Pancreas (tissue), 10 donors: Measurements from ENCODE around the gene PHLPP2. TPM values are rescaled to one million over a fixed set of nuclear protein-coding genes. Genes with fewer than 3 reads are reported as not detected.

Experiments used
- ATAC-seq, 4 donors: fragments of 200-7000 bp; cut with Tn5 transposase; one replicate each; pipeline versions ENCODE4 v1.8.0 to v1.9.1; 2020; ENCODE audit warnings: mild to moderate bottlenecking in 4 of 4, moderate library complexity in 4 of 4
- DNase-seq, 6 donors: peaks; one replicate each; pipeline ENCODE4 v3.0.0-alpha.2; 2020
- FAIRE-seq: peaks from 2 replicates; lab custom pipeline; 2012; peaks lifted over from hg19 to GRCh38; lab: Jason Lieb, UNC
- H3K27ac ChIP-seq, 4 donors: fragments of 200-600 bp; sonication (generic); 1 replicate in 3 of 4; 2 replicates in 1 of 4; pipeline versions ENCODE4 v1.5.0 to v1.8.0; 2020
- H3K27me3 ChIP-seq, 4 donors: fragments of 200-600 bp; one replicate each; pipeline ENCODE4 v1.8.0; 2021
- H3K36me3 ChIP-seq, 3 donors: fragments of 200-600 bp; sonication (generic) in 1 of 3; one replicate each; pipeline versions ENCODE4 v1.5.0 to v1.8.0; 2020 to 2021
- H3K4me1 ChIP-seq, 3 donors: fragments of 200-600 bp; one replicate each; pipeline ENCODE4 v1.8.0; 2021
- H3K4me3 ChIP-seq, 4 donors: fragments of 200-600 bp; sonication (generic) in 2 of 4; one replicate each; pipeline versions ENCODE4 v1.5.0 to v1.8.0; 2020 to 2021
- H3K9me3 ChIP-seq, 4 donors: fragments of 200-600 bp; one replicate each; pipeline ENCODE4 v1.8.0; 2021
- WGBS, 2 donors: extraction: QIAGEN DNeasy Blood & Tissue Kit; methylation state at CpG; one replicate each; pipeline ENCODE4 v1.1.7; 2013; 5-methylcytosine and 5-hydroxymethylcytosine counted together
- intact Hi-C, 3 donors: fragments of 100-400 bp; cut with DNase I; formaldehyde crosslinking; loops; one replicate each; pipeline versions ENCODE4 v1.11.1 to v1.14.2; 2022
- polyA plus RNA-seq, 2 donors: library from polyadenylated mRNA; stranded (reverse); fragments of 200-250 nt; gene quantifications; one replicate each; pipeline ENCODE4 v1.2.3, GENCODE V29; 2013
- total RNA-seq, 6 donors: library from RNA; stranded (reverse); fragmentation: NEBNext Ultra II Directional in 4 of 6; extraction: Animal tissue kit (Norgen Biotek cat#: 25700) in 4 of 6; gene quantifications; one replicate each; pipeline versions ENCODE4 v1.2.1 to v1.2.4, GENCODE V29; 2021 to 2023
- TF ChIP-seq, protein P1 (sequence below), 4 donors: fragments of 200-600 bp; sonication (generic) in 3 of 4; IDR thresholded peaks; one replicate each; pipeline versions ENCODE4 v1.5.0 to v1.8.0; 2021; ENCODE audit warnings: antibody characterized with exemption in 4 of 4
- donor health status: healthy with polysubstance abuse.
- donor health status: DM: no; HTN: no; CAD: no; lungs with moderate emphysema.
- donor health status: DM: no; HTN: no; CAD: no.
- donor health status: control.
- donor health status: control.
- donor health status: Bipolar disorder and iron deficiency.
- donor health status: DM: yes; HTN: yes; CAD: no.
- donor health status: DM: no; HTN: no; CAD: no.
- donor health status: DM: no; HTN: no; CAD: no.
- donor health status: DM: yes; HTN: yes; CAD: no.

Gene PHLPP2
- total and polyA plus RNA-seq, 8 donors = 1.3 to 4.6 (median 2.8) TPM

DNA sequence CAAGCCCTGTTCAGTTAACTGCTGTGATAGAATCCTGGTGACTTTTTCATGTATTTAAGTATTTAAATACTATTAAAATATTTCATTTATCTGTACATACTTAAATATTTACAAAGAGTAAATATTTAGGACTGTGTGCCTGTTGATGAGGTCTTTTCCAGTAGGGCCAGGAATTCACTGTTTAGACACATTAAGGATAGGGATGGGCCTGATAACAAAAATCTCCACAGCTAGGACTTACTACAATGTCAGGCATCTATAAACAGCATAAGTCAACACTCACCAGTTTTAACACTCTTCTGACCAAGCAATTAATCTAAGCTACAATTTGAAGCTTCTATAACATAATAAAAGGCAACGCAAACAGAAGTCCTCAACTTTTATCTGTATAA is 50.9 kb downstream of the PHLPP2 start:
- TF ChIP-seq, protein P1, sequence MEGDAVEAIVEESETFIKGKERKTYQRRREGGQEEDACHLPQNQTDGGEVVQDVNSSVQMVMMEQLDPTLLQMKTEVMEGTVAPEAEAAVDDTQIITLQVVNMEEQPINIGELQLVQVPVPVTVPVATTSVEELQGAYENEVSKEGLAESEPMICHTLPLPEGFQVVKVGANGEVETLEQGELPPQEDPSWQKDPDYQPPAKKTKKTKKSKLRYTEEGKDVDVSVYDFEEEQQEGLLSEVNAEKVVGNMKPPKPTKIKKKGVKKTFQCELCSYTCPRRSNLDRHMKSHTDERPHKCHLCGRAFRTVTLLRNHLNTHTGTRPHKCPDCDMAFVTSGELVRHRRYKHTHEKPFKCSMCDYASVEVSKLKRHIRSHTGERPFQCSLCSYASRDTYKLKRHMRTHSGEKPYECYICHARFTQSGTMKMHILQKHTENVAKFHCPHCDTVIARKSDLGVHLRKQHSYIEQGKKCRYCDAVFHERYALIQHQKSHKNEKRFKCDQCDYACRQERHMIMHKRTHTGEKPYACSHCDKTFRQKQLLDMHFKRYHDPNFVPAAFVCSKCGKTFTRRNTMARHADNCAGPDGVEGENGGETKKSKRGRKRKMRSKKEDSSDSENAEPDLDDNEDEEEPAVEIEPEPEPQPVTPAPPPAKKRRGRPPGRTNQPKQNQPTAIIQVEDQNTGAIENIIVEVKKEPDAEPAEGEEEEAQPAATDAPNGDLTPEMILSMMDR (IDR thresholded peaks at IDR 0.05) = no peak
- no peak overlapping the region for H3K4me3 ChIP-seq
- H3K36me3 ChIP-seq = peaks cover 0 to 10% (median 0%) of the 10 kb centered on the region in 3 donors
- FAIRE-seq (no peak), DNase-seq (no peak), ATAC-seq (no peak)
- intact Hi-C loops = no loop called here
- WGBS, 2 donors = 96 to 98% methylated on average over 1 of the region's 1 CpG
- H3K9me3 ChIP-seq = no peaks in the 10 kb centered on the region
- H3K27me3 ChIP-seq = no peaks in the 10 kb centered on the region
- no peaks in the 10 kb centered on the region for H3K4me1 ChIP-seq
- no peak overlapping the region for H3K27ac ChIP-seq

GRCh38 chr16:71672803-71673581 is 51.5 kb downstream of the PHLPP2 start:
- no peaks in the 10 kb centered on the region for H3K4me1 ChIP-seq
- WGBS, 2 donors = 95% methylated on average over 5 of the region's 5 CpGs
- TF ChIP-seq, protein P1 (IDR thresholded peaks at IDR 0.05) = no peak
- peaks cover 0 to 8% (median 0%) of the 10 kb centered on the region in 3 donors for H3K36me3 ChIP-seq
- DNase-seq (no peak), FAIRE-seq (no peak), ATAC-seq (no peak)
- no peak overlapping the region for H3K27ac ChIP-seq
- H3K4me3 ChIP-seq = no peak overlapping the region
- no peaks in the 10 kb centered on the region for H3K27me3 ChIP-seq
- H3K9me3 ChIP-seq = no peaks in the 10 kb centered on the region
- intact Hi-C loops = no loop called here

DNA sequence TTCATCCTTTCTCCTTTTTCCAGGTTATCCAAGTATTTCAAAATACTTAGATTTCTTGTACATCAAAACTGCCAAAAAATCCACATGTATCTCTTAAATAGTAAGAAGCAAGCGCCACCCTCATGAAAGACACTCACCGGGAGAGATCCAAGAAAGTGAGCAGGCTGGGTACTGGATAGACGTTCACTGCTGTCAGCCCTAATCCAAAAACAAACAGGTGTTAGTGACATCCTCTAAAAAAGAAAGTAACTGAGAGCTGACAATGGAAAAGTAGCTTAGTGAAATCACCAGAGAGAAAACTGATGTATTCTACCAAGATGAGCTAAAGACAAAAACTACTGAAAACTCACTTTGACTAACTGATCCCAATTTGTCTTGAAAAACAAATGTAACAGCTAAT is 52.4 kb downstream of the PHLPP2 start:
- 73 to 87% methylated on average over 3 of the region's 3 CpGs for WGBS, 2 donors
- peaks cover 0 to 5% (median 4%) of the 10 kb centered on the region in 3 donors for H3K4me1 ChIP-seq
- intact Hi-C loops = no loop called here

DNA sequence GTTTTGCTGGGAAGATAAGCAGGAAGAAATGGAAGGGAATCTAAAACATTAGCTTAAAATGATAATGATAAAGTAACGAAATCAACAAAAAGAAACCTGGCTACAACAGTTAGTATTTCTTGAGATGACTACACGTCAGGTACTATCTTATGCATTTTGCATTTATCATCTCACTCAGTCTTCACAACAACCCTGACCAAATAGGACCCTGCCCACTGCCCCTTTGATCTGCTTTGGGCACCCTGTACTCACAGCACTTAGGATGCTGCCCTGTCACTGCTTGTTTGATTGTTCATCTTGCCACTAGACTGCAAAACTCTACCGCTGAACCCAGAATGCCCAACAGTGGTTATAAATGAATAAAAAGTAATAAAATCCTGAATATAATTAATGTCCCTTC is 53.3 kb downstream of the PHLPP2 start:
- 92 to 94% methylated on average over 3 of the region's 3 CpGs for WGBS, 2 donors
- H3K4me3 ChIP-seq = no peak overlapping the region
- intact Hi-C loops = no loop called here
- TF ChIP-seq, protein P1 (IDR thresholded peaks at IDR 0.05) = no peak
- FAIRE-seq (no peak), DNase-seq (no peak), ATAC-seq (no peak)
- peaks cover 0 to 8% (median 0%) of the 10 kb centered on the region in 3 donors for H3K36me3 ChIP-seq
- H3K4me1 ChIP-seq = peaks cover 0 to 12% (median 4%) of the 10 kb centered on the region in 3 donors
- H3K27ac ChIP-seq = no peak overlapping the region
- no peaks in the 10 kb centered on the region for H3K9me3 ChIP-seq
- H3K27me3 ChIP-seq = no peaks in the 10 kb centered on the region

More for the DNA sequence above, 52.4 kb downstream of the PHLPP2 start:
- Histone ChIP-seq H3K9me3 (no peaks in the 10 kb centered on the region), H3K27ac (no peak overlapping the region), H3K4me3 (no peak overlapping the region), H3K36me3 (peaks cover 0 to 8% (median 0%) of the 10 kb centered on the region in 3 donors), H3K27me3 (no peaks in the 10 kb centered on the region)
- TF ChIP-seq, protein P1 (IDR thresholded peaks at IDR 0.05) = no peak
- no peak for ATAC-seq
- DNase-seq = no peak
- FAIRE-seq = no peak

DNA sequence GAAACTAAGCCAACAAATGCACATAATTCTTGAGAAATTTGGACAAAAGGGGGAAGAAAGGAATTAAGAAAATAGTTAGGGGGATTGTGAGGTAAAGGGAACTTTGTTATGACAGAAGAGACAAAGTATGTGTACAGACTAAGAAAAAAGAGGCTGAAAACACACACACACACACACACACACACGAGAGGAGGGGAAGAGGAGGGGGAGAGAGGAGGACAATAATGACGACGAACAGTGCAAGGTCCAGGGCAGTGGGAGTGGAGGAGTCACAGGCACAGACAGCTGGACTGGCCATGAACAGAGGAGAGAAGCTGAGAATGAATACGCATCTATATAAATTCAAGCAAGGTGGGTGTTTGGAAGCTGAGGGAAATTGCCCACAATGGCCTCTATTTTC is 54.0 kb downstream of the PHLPP2 start:
- no peak for ATAC-seq
- no peak overlapping the region for H3K4me3 ChIP-seq

More for the DNA sequence above, 54.0 kb downstream of the PHLPP2 start:
- peaks cover 0 to 8% (median 0%) of the 10 kb centered on the region in 3 donors for H3K36me3 ChIP-seq
- TF ChIP-seq, protein P1 (IDR thresholded peaks at IDR 0.05) = no peak
- no peak for FAIRE-seq
- H3K27ac ChIP-seq = no peak overlapping the region
- no peak for DNase-seq
- 50 to 60% methylated on average over 4 of the region's 4 CpGs for WGBS, 2 donors
- no peaks in the 10 kb centered on the region for H3K9me3 ChIP-seq
- H3K4me1 ChIP-seq = peaks cover 0 to 12% (median 4%) of the 10 kb centered on the region in 3 donors
- H3K27me3 ChIP-seq = no peaks in the 10 kb centered on the region
- intact Hi-C loops = no loop called here
